ENCODE data around the gene XRCC4.

The XRCC4 gene

DNA sequence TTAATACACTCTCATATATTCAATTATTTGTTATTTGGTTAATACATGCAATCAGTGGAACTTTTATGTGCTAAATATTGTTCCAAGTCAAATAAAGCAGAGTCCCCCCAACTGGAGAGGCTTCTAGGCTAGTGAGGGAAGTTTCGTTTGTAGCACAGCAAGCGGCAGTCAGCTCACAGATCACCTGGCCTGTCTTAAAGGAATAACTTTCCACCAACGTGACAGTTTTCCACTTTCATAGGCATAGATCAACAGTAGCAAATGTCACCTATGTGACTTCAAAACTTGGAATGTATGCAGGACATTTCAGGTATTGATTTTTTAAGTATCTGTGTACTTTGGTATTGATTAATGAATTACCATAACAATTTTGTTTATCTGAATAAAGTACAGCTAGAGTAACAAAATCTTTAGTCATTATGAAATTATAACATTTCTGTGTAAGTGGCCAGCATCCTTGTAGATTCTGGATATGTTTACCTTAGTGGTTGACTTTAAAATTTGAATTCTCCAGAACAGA lies 264.5 kb downstream of the XRCC4 start:
- DNase-seq (ENCODE audit: low read depth in 2 of 2), result no peak

DNA sequence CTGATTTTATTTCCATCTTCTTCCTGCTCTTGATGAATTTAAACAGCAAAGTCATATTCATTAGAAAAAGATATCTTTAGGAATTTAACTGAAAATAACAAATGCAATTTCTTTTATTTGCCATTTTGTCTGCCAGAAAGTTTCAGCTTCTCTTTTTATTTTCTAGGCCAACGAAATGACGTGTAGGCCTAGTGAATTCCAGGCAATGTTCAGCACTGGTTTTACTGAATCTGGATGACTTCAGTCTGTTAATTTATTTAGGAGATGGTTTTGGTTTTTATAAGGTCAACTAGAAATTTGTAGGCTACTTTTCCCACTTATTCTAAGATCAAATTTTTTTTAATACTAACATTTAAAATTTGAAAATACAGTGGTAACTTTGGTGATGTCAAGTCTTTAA lies 265.1 kb downstream of the XRCC4 start:
- no peak overlapping the region for H3K4me3 ChIP-seq (replicated peaks in 1 of 2; ENCODE audit: low read depth in 2 of 2, low read length in 2 of 2)
- TF ChIP-seq, protein P1, sequence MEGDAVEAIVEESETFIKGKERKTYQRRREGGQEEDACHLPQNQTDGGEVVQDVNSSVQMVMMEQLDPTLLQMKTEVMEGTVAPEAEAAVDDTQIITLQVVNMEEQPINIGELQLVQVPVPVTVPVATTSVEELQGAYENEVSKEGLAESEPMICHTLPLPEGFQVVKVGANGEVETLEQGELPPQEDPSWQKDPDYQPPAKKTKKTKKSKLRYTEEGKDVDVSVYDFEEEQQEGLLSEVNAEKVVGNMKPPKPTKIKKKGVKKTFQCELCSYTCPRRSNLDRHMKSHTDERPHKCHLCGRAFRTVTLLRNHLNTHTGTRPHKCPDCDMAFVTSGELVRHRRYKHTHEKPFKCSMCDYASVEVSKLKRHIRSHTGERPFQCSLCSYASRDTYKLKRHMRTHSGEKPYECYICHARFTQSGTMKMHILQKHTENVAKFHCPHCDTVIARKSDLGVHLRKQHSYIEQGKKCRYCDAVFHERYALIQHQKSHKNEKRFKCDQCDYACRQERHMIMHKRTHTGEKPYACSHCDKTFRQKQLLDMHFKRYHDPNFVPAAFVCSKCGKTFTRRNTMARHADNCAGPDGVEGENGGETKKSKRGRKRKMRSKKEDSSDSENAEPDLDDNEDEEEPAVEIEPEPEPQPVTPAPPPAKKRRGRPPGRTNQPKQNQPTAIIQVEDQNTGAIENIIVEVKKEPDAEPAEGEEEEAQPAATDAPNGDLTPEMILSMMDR (IDR thresholded peaks at IDR 0.05; ENCODE audit: low read depth, low read length), result no peak
- DNase-seq (ENCODE audit: low read depth in 2 of 2), result no peak

More for the DNA sequence above, 264.5 kb downstream of the XRCC4 start:
- no peak overlapping the region for H3K4me3 ChIP-seq (replicated peaks in 1 of 2; ENCODE audit: low read depth in 2 of 2, low read length in 2 of 2)
- TF ChIP-seq, protein P1 (IDR thresholded peaks at IDR 0.05; ENCODE audit: low read depth, low read length), result no peak

DNA sequence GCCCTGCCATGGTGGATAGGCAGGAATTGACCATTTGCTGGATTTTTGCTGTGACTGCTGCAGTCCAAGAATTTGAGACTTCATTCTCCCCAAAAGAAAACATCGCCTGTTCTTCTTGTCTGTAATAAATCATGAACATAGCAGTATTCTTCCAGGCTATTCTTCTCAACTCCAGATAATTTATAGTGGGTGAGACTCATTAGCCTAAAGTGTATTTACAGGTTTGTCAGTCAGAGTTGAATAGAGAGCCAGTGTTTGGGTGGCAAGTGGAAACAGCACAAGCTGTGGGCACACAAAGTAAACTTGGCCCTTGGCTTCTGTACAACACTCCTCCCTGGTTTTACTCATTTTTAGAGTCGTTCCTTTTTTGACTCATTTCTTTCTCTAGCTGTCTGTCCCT lies 266.0 kb downstream of the XRCC4 start:
- TF ChIP-seq, protein P1 (IDR thresholded peaks at IDR 0.05; ENCODE audit: low read depth, low read length), result no peak
- DNase-seq (ENCODE audit: low read depth in 2 of 2), result no peak
- H3K4me3 ChIP-seq (replicated peaks in 1 of 2; ENCODE audit: low read depth in 2 of 2, low read length in 2 of 2), result no peak overlapping the region

DNA sequence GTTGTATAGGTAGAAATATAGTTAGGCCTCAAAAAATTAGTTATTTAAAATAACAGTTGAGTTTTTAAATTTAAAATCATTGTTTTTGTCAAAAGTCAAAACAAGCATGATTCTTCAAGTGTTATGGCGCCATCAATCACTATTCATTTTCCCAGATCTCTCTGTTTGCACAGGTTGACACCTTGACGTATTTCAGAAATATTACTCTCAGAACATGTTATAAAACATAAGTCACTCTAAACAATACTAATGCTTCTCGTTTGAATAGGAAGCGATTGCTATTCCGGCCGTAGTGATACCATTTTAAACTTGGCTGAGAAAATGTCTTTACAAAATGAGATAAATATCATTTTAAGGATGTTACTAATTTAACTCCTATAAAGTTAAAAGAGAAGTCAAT lies 268.1 kb downstream of the XRCC4 start:
- H3K4me3 ChIP-seq (replicated peaks in 1 of 2; ENCODE audit: low read depth in 2 of 2, low read length in 2 of 2), result no peak overlapping the region
- TF ChIP-seq, protein P1 (IDR thresholded peaks at IDR 0.05; ENCODE audit: low read depth, low read length), result no peak
- DNase-seq (ENCODE audit: low read depth in 2 of 2), result no peak

DNA sequence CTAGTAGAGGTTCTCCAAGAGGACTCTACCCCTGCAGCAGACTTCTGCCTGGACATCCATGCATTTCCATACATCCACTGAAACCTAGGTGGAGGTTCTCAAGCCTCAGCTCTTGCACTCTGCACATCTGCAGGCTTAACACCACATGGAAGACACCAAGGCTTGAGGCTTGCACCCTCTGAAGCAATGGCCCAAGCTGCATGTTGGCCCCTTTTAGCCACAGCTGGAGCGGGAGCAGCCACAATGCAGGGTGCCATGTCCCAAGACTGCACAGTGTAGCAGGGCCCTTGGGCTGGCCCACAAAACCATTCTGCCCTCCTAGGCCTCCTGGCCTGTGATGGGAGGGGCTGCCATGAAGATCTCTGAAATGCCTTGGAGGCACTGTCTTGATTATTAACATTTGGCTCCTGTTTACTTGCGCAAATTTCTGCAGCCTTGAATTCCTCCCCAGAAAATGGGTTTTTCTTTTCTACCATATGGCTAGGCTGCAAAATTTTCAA lies 271.0 kb downstream of the XRCC4 start:
- no peak for DNase-seq (ENCODE audit: low read depth in 2 of 2)
- TF ChIP-seq, protein P1 (IDR thresholded peaks at IDR 0.05; ENCODE audit: low read depth, low read length), result no peak
- no peak overlapping the region for H3K4me3 ChIP-seq (replicated peaks in 1 of 2; ENCODE audit: low read depth in 2 of 2, low read length in 2 of 2)

DNA sequence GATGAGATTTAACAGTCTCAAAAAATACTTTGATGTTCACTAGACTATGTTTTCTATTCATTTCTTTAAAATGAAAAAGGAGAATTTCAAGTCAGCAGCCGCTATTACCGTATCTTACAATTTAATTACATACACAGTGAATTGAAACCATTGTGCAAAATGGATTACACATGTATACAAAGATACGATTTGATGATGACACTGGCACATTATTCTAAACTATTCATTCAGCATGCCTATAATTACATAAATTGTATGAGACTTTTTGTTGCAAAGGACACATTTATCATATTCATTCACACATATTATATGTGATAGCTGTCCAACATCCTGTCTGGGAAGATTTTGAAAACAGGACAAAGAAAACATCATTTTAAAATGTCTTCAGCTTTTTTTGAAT lies 275.9 kb downstream of the XRCC4 start:
- TF ChIP-seq, protein P1 (IDR thresholded peaks at IDR 0.05; ENCODE audit: low read depth, low read length), result no peak
- DNase-seq (ENCODE audit: low read depth in 2 of 2), result no peak

DNA sequence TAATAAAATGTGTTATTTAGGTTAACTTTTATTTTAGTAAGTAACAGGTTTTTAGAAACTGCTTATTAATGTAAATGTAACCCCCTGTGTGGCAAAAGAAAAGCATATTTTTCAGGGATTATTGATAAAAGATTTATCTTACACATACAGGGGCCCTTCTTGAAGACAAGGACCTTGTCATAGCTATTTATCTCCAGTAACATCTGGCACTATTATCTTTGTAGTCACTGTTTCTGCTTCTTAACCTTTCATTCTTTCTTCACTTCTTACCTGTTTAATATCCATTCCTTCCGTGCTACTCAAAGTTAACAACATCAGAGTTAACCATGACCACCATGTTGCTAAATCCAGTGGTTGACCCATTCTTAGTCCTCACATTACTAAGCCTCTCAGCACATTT lies 276.4 kb downstream of the XRCC4 start:
- H3K4me3 ChIP-seq (replicated peaks in 1 of 2; ENCODE audit: low read depth in 2 of 2, low read length in 2 of 2), result no peak overlapping the region
- TF ChIP-seq, protein P1 (IDR thresholded peaks at IDR 0.05; ENCODE audit: low read depth, low read length), result no peak
- no peak for DNase-seq (ENCODE audit: low read depth in 2 of 2)

More for the DNA sequence above, 275.9 kb downstream of the XRCC4 start:
- no peak overlapping the region for H3K4me3 ChIP-seq (replicated peaks in 1 of 2; ENCODE audit: low read depth in 2 of 2, low read length in 2 of 2)
